Lung (tissue), 12 donors: ENCODE results near the gene ST8SIA1. TPM values are rescaled to one million over a fixed set of nuclear protein-coding genes. Genes with fewer than 3 reads are reported as not detected.
A peak's percentile ranks its signal among the peaks of the same experiment; 100 is the strongest.

ENCODE experiments used
- ATAC-seq: fragments of 200-7000 bp; cut with Tn5 transposase; one replicate; pipeline ENCODE4 v1.9.1; 2020; ENCODE audit warnings: moderate number of reproducible peaks; ENCODE audit not compliant: insufficient read depth, low FRiP score
- DNase-seq, 3 donors: peaks; one replicate each; pipeline ENCODE4 v3.0.0-alpha.2; 2013 to 2017
- H3K27ac ChIP-seq, 2 donors: one replicate each; pipeline ENCODE4 v1.5.1; 2013; ENCODE audit warnings: mild to moderate bottlenecking in 2 of 2, moderate library complexity in 2 of 2, control low read depth in 1 of 2, inconsistent platforms in 1 of 2, low read depth in 1 of 2, low read length in 1 of 2
- H3K27me3 ChIP-seq, 3 donors: one replicate each; pipeline ENCODE4 v1.5.1; 2013; ENCODE audit warnings: low read length in 2 of 3; ENCODE audit not compliant: control insufficient read depth in 3 of 3, insufficient read depth in 3 of 3
- H3K36me3 ChIP-seq, 4 donors: one replicate each; pipeline ENCODE4 v1.5.1; 2013; ENCODE audit warnings: low read length in 4 of 4, mild to moderate bottlenecking in 1 of 4, moderate library complexity in 1 of 4; ENCODE audit not compliant: control insufficient read depth in 4 of 4, insufficient read depth in 4 of 4
- H3K4me1 ChIP-seq, 5 donors: one replicate each; pipeline ENCODE4 v1.5.1; 2013; ENCODE audit warnings: low read length in 5 of 5, mild to moderate bottlenecking in 2 of 5, moderate library complexity in 1 of 5; ENCODE audit not compliant: control insufficient read depth in 5 of 5, insufficient read depth in 5 of 5
- H3K4me3 ChIP-seq: one replicate; pipeline ENCODE4 v1.5.1; 2013; ENCODE audit warnings: mild to moderate bottlenecking, control low read depth, moderate library complexity
- H3K9ac ChIP-seq, 2 donors: one replicate each; pipeline ENCODE4 v1.5.1; 2013; ENCODE audit warnings: low read length in 2 of 2, control low read depth in 1 of 2; ENCODE audit not compliant: insufficient read depth in 1 of 2
- H3K9me3 ChIP-seq, 4 donors: one replicate each; pipeline ENCODE4 v1.5.1; 2013; ENCODE audit warnings: low read length in 3 of 4, mild to moderate bottlenecking in 1 of 4, moderate library complexity in 1 of 4; ENCODE audit not compliant: control insufficient read depth in 4 of 4, insufficient read depth in 3 of 4
- WGBS, 2 donors: extraction: QIAGEN DNeasy Blood & Tissue Kit; methylation state at CpG; one replicate each; pipeline ENCODE4 v1.1.7; 2013; 5-methylcytosine and 5-hydroxymethylcytosine counted together
- polyA plus RNA-seq, 2 donors: library from polyadenylated mRNA; stranded (reverse); fragments of 200-250 nt; gene quantifications; one replicate each; pipeline ENCODE4 v1.2.1, GENCODE V29; 2013
- total RNA-seq, 2 donors: library from RNA; depleted of rRNA in 1 of 2; stranded (reverse); fragments of >200 nt in 1 of 2; gene quantifications; one replicate each; pipeline ENCODE4 v1.2.1, GENCODE V29; 2014 to 2021
- TF ChIP-seq, protein P1 (sequence below): IDR thresholded peaks from 2 replicates; pipeline ENCODE4 v1.5.1; 2012; ENCODE audit warnings: mild to moderate bottlenecking; ENCODE audit errors: control extremely low read depth, extremely low read depth
- donor health status: control.
- donor health status: control.
- donor health status: Bipolar disorder and iron deficiency.
- donor health status: healthy.
- donor health status: DM: yes; HTN: yes; CAD: no.

The ST8SIA1 gene
- total and polyA plus RNA-seq, 4 donors = 1.2 to 20.9 (median 3.5) TPM

DNA sequence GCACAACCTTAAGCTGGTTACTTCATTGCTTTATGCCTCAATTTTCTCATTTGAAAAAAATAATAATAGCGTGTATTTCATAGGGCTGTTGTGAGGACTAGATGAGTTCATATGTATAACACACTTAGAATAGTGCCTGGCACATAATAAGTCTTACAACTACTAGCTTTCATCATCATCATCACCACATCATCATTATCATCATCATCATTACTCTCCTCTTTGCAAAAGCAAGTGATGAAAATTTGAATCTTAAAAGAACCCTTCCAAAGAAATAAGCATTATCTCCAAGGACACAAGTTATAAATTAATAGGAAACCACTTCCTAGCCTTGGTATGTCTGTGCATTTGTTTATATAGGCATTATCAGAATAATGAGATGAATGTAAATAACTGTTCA lies 117.0 kb downstream of the ST8SIA1 start:
- DNase-seq = peak in 2 of 3 donors; percentile 96 to 98

DNA sequence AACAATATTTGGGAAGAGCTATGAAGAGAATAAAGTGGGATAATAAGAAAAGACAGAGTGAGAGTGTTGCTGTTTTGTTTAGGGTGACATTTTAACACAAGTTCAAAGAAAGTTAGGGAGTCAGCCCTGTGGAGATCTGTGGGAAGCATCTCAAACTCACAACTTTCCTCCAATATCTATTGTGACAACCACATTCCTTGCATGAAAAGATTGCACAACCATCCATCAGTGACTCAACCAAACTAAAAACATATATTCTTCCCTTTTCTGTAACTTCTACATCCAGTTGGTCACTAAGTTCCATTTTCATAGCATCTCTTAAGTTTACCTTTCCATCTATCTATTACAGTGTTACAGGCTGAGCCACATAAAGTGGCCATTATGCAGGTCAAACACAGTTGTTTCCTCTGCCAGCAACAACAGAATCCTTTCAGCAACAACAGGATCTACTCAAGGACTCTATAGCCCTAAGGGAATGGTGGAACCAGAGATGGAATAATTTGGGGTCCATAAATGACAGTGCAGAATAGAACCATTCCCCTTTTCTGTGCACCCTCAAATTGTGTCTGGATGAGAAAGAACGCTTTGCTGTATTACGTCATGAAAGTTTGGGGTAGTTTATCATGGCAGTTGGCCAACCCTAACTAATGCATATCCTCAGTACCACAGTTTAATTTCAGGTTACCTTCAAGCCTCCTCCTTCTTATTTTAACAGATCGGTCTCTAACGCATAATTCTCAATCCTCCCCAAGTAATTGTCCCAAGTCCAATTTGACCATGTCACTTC lies 118.8 kb downstream of the ST8SIA1 start:
- 91 to 94% methylated on average over 4 of the region's 4 CpGs for WGBS, 2 donors
- ATAC-seq (no peak), DNase-seq (no peak)
- no peak overlapping the region for H3K4me3 ChIP-seq
- no peak overlapping the region for H3K27ac ChIP-seq
- no peak overlapping the region for H3K9ac ChIP-seq
- no peaks in the 10 kb centered on the region for H3K9me3 ChIP-seq
- TF ChIP-seq, protein P1, sequence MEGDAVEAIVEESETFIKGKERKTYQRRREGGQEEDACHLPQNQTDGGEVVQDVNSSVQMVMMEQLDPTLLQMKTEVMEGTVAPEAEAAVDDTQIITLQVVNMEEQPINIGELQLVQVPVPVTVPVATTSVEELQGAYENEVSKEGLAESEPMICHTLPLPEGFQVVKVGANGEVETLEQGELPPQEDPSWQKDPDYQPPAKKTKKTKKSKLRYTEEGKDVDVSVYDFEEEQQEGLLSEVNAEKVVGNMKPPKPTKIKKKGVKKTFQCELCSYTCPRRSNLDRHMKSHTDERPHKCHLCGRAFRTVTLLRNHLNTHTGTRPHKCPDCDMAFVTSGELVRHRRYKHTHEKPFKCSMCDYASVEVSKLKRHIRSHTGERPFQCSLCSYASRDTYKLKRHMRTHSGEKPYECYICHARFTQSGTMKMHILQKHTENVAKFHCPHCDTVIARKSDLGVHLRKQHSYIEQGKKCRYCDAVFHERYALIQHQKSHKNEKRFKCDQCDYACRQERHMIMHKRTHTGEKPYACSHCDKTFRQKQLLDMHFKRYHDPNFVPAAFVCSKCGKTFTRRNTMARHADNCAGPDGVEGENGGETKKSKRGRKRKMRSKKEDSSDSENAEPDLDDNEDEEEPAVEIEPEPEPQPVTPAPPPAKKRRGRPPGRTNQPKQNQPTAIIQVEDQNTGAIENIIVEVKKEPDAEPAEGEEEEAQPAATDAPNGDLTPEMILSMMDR = no peak
- H3K4me1 ChIP-seq = peaks cover 0 to 17% (median 0%) of the 10 kb centered on the region in 5 donors
- no peaks in the 10 kb centered on the region for H3K27me3 ChIP-seq
- H3K36me3 ChIP-seq = no peaks in the 10 kb centered on the region

More for the DNA sequence above, 117.0 kb downstream of the ST8SIA1 start:
- Histone ChIP-seq H3K9me3 (no peaks in the 10 kb centered on the region), H3K27me3 (no peaks in the 10 kb centered on the region), H3K9ac (no peak overlapping the region), H3K27ac (no peak overlapping the region), H3K36me3 (no peaks in the 10 kb centered on the region), H3K4me3 (no peak overlapping the region), H3K4me1 (peaks cover 0 to 17% (median 0%) of the 10 kb centered on the region in 5 donors)
- TF ChIP-seq, protein P1 = no peak
- WGBS, 2 donors = 80 to 86% methylated on average over 1 of the region's 1 CpG
- ATAC-seq = no peak

DNA sequence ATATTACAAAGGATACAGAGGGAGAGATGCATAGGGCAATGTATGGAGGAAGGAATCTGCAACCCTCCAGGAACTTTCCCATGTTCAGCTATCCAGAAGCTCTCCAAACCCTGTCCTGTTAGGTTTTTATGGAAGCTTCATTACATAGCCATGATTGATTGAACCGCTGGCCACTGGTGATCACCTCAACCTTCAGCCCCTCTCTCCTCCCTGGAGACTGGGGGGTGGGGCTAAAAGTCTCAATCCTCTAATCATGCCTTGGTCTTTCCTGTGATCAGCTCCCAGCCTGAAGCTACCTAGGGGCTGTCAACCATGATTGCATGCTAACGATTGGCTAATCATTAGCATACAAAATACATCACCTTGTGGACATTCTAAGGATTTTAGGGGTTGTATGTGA lies 123.4 kb downstream of the ST8SIA1 start:
- Histone ChIP-seq H3K27me3 (no peaks in the 10 kb centered on the region), H3K9me3 (no peaks in the 10 kb centered on the region), H3K9ac (no peak overlapping the region), H3K36me3 (no peaks in the 10 kb centered on the region), H3K27ac (no peak overlapping the region), H3K4me1 (peaks cover 0 to 10% (median 0%) of the 10 kb centered on the region in 5 donors), H3K4me3 (no peak overlapping the region)
- DNase-seq = no peak
- 96 to 98% methylated on average over 2 of the region's 2 CpGs for WGBS, 2 donors
- TF ChIP-seq, protein P1 = no peak
- ATAC-seq = no peak
